ENCODE data around the gene CTRB2. TPM values are rescaled to one million over a fixed set of nuclear protein-coding genes. Genes with fewer than 3 reads are reported as not detected.
A peak's percentile ranks its signal among the peaks of the same experiment; 100 is the strongest.

The CTRB2 gene
- polyA plus RNA-seq, 3 donors: not detected

DNA sequence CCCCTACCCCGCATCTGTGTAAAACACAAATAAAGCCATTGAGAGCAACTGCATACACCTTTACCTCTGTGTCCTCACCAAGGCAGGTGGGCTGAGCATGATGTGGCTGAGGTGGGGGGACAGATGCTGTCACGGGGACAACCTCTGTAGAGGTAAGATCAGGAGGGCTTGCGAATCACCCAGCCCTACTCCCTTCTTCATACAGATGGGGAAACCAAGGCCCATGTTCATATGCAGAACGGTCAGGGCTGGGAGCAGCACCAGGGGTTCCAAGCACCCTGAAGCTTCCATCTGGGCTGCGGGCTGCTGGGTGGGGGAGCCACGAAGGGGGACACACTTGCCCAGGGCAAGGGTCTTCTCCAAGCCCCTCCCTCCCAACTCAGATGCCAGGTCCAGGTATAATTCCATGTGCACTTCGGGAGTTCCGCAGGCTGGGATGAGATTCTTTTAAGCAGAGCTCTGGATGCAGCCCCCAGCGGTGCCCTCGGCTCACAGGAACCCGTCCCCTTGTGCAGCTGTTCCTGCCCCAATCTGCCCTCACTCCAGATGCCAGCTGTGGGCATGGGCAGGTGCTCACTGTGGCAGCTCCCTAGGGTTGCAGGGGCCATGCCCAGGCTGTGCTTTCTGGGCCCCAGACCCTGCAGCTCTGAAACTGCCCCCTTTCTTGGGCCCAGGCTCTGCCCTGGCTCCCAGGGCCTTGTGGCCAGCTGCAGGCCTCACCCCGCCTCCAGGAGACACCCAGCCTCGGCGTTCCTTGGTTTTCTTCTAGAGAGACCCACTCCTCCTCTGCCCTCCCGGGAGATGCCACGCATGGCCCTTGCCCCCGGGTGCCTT lies 21.4 kb upstream of the CTRB2 start:
- Histone ChIP-seq H3K79me2 (ENCODE audit: insufficient read depth, low read length) (no peaks in the 10 kb centered on the region), H3K36me3 (replicated peaks in 1 of 2; ENCODE audit: control insufficient read depth in 1 of 2, insufficient read depth in 2 of 2, low read length in 2 of 2) (no peaks in the 10 kb centered on the region), H3K4me2 (replicated peaks; ENCODE audit: extremely low read depth, low read length, poor library complexity, severe bottlenecking) (no peak overlapping the region), H3K9me3 (replicated peaks in 1 of 2; ENCODE audit: control insufficient read depth in 1 of 2, insufficient read depth in 1 of 2, low read length in 2 of 2) (no peaks in the 10 kb centered on the region), H3K4me3 (replicated peaks in 1 of 3; ENCODE audit: low read depth in 2 of 3, low read length in 3 of 3) (no peak overlapping the region), H3K27me3 (ENCODE audit: control insufficient read depth in 2 of 2, insufficient read depth in 2 of 2, low read length in 2 of 2) (peaks cover 3 to 43% of the 10 kb centered on the region in 2 donors), H3K27ac (ENCODE audit: low read depth in 1 of 2, low read length in 2 of 2) (no peak overlapping the region), H3K9ac (ENCODE audit: insufficient read depth, low read length, poor library complexity, severe bottlenecking) (no peak overlapping the region), H3K4me1 (ENCODE audit: control insufficient read depth in 1 of 2, insufficient read depth in 2 of 2, low read length in 2 of 2) (no peaks in the 10 kb centered on the region), H4K20me1 (ENCODE audit: insufficient read depth, low read length) (no peaks in the 10 kb centered on the region), H2AFZ (ENCODE audit: insufficient read depth, low read depth, low read length, poor library complexity, severe bottlenecking) (no peak overlapping the region)
- no peaks in the 10 kb centered on the region for H3K36me3 Mint-ChIP-seq
- peaks cover 0 to 5% (median 0%) of the 10 kb centered on the region in 7 donors for H3K9me3 Mint-ChIP-seq
- H3K4me1 Mint-ChIP-seq: no peaks in the 10 kb centered on the region
- 88% methylated on average over 10 of the region's 17 CpGs for WGBS (ENCODE audit: insufficient coverage)
- H3K27me3 Mint-ChIP-seq (ENCODE audit: low read depth in 3 of 3): peaks cover 50 to 92% (median 72%) of the 10 kb centered on the region in 3 donors
- intact Hi-C loops (cut with micrococcal nuclease): no loop called here
- no peak for DNase-seq
- H3K27ac Mint-ChIP-seq: no peak overlapping the region
- TF ChIP-seq, protein P1, sequence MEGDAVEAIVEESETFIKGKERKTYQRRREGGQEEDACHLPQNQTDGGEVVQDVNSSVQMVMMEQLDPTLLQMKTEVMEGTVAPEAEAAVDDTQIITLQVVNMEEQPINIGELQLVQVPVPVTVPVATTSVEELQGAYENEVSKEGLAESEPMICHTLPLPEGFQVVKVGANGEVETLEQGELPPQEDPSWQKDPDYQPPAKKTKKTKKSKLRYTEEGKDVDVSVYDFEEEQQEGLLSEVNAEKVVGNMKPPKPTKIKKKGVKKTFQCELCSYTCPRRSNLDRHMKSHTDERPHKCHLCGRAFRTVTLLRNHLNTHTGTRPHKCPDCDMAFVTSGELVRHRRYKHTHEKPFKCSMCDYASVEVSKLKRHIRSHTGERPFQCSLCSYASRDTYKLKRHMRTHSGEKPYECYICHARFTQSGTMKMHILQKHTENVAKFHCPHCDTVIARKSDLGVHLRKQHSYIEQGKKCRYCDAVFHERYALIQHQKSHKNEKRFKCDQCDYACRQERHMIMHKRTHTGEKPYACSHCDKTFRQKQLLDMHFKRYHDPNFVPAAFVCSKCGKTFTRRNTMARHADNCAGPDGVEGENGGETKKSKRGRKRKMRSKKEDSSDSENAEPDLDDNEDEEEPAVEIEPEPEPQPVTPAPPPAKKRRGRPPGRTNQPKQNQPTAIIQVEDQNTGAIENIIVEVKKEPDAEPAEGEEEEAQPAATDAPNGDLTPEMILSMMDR (IDR thresholded peaks at IDR 0.05): no peak
- H3K4me3 Mint-ChIP-seq: peak overlapping the region in 1 of 2 donors; percentile 29

DNA sequence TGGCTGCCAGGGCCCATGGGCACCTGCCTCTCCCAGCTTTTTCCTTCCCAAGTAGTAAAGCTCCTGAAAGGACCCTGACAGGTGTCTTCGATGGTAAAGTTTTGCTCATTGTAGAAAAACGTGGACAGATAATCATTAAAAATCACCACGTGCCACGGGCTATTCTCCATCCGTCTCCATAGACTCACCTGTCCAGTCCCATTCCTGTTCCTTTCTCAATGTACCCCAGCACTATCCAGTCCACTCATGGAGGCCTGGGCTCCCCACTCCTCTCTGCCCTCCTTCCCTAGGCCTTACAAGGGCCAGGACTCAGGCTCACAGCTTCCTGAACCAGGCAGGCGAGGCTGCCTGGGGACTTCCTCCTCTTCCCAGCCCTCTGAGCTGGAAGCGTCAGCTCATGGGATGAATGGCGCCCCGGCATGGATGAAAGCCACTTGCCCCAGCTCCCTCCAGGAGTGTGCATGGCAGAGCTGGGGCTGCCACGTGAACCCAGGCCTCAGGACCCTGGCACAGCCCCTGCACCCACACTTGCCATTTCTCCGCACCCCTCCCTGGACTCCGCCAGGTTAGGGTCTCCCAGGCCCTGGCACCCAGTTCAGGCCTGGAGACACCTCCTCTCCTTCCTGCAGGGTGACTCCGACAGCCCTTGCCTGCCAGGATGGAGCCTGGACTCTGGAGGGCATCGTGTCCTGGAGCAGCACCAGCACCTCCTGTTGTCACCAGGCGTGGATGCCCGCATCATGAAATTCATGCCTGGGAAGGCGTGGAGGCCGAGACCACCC lies 20.6 kb upstream of the CTRB2 start:
- peaks cover 0 to 5% (median 0%) of the 10 kb centered on the region in 7 donors for H3K9me3 Mint-ChIP-seq
- no peaks in the 10 kb centered on the region for H3K4me1 ChIP-seq (ENCODE audit: control insufficient read depth in 1 of 2, insufficient read depth in 2 of 2, low read length in 2 of 2)

More for the DNA sequence above, 20.6 kb upstream of the CTRB2 start:
- TF ChIP-seq, protein P1 (IDR thresholded peaks at IDR 0.05): no peak
- H3K27ac ChIP-seq (ENCODE audit: low read depth in 1 of 2, low read length in 2 of 2): no peak overlapping the region
- H4K20me1 ChIP-seq (ENCODE audit: insufficient read depth, low read length): no peaks in the 10 kb centered on the region
- DNase-seq: no peak
- no peak overlapping the region for H3K27ac Mint-ChIP-seq
- H3K9me3 ChIP-seq (replicated peaks in 1 of 2; ENCODE audit: control insufficient read depth in 1 of 2, insufficient read depth in 1 of 2, low read length in 2 of 2): no peaks in the 10 kb centered on the region
- H3K36me3 ChIP-seq (replicated peaks in 1 of 2; ENCODE audit: control insufficient read depth in 1 of 2, insufficient read depth in 2 of 2, low read length in 2 of 2): no peaks in the 10 kb centered on the region
- H3K4me1 Mint-ChIP-seq: no peaks in the 10 kb centered on the region
- no peaks in the 10 kb centered on the region for H3K36me3 Mint-ChIP-seq
- H3K4me2 ChIP-seq (replicated peaks; ENCODE audit: extremely low read depth, low read length, poor library complexity, severe bottlenecking): no peak overlapping the region
- no peak overlapping the region for H2AFZ ChIP-seq (ENCODE audit: insufficient read depth, low read depth, low read length, poor library complexity, severe bottlenecking)
- no peak overlapping the region for H3K9ac ChIP-seq (ENCODE audit: insufficient read depth, low read length, poor library complexity, severe bottlenecking)
- H3K4me3 ChIP-seq (replicated peaks in 1 of 3; ENCODE audit: low read depth in 2 of 3, low read length in 3 of 3): no peak overlapping the region
- H3K27me3 Mint-ChIP-seq (ENCODE audit: low read depth in 3 of 3): peaks cover 42 to 84% (median 64%) of the 10 kb centered on the region in 3 donors
- intact Hi-C loops (cut with micrococcal nuclease): no loop called here
- peak overlapping the region in 1 of 2 donors; percentile 29 for H3K4me3 Mint-ChIP-seq
- no peaks in the 10 kb centered on the region for H3K79me2 ChIP-seq (ENCODE audit: insufficient read depth, low read length)
- 87% methylated on average over 13 of the region's 18 CpGs for WGBS (ENCODE audit: insufficient coverage)
- peaks cover 1 to 36% of the 10 kb centered on the region in 2 donors for H3K27me3 ChIP-seq (ENCODE audit: control insufficient read depth in 2 of 2, insufficient read depth in 2 of 2, low read length in 2 of 2)

Data from CD14-positive monocyte (primary cell).